HCT116 (cell line): ENCODE data around the gene ZNF334. TPM values are rescaled to one million over a fixed set of nuclear protein-coding genes. Genes with fewer than 3 reads are reported as not detected.

Source experiments
- ATAC-seq: fragments of 200-7000 bp; cut with Tn5 transposase; 2 replicates; pipeline ENCODE4 v1.9.1; 2020; ENCODE audit warnings: mild to moderate bottlenecking, moderate library complexity
- BruUV-seq: library from RNA; stranded (reverse); fragments of 400-500 nt; replicated peaks from 2 replicates; lab custom pipeline; 2021; lab: Mats Ljungman, UMichigan
- CTCF ChIA-PET: fragments of 300-600 bp; sonication (Branson Sonifier 250); formaldehyde crosslinking; loops from one replicate; lab custom pipeline; 2021; ENCODE audit warnings: antibody characterized with exemption; lab: Charles Lee
- POLR2A ChIA-PET: fragments of 300-600, 350-600 bp; sonication (Branson Sonifier 250); formaldehyde crosslinking; loops from one replicate; lab custom pipeline; 2021; ENCODE audit warnings: antibody characterized with exemption; lab: Charles Lee
- RAD21 ChIA-PET, 2 experiments: fragments of 300-600 bp; sonication (Branson Sonifier 250); formaldehyde crosslinking; loops; one replicate each; lab custom pipeline; 2023; ENCODE audit warnings: low total read pairs in 2 of 2; ENCODE audit not compliant: uncharacterized antibody in 2 of 2, unreplicated experiment in 2 of 2, low non-redundant PET in 1 of 2; lab: Charles Lee
- DNase-seq: peaks from one replicate; pipeline ENCODE4 v3.0.0-alpha.2; 2010; ENCODE audit warnings: low read depth, low spot score
- H2AFZ ChIP-seq: fragments of 200-600 bp; shearing (Covaris generic), sonication (generic); 2 replicates; pipeline ENCODE4 v1.6.1; 2017; ENCODE audit warnings: low read depth, mixed run types, mixed read lengths, antibody characterized with exemption, low read length; ENCODE audit not compliant: poor library complexity, severe bottlenecking
- H3K27ac ChIP-seq: 2 replicates; pipeline ENCODE4 v1.5.1; 2012; ENCODE audit warnings: low read depth, low read length
- H3K27me3 ChIP-seq: fragments of 200-600 bp; sonication (generic); 2 replicates; pipeline ENCODE4 v1.6.1; 2016; ENCODE audit warnings: mixed run types, low read length, mixed read lengths; ENCODE audit not compliant: insufficient read depth
- H3K36me3 ChIP-seq, 2 experiments: fragments of 200-500 bp in 1 of 2; fragments of 200-600 bp in 1 of 2; sonication (Bioruptor generic) in 1 of 2; sonication (generic) in 1 of 2; 2 replicates each; pipeline versions ENCODE4 v1.5.1 to v1.6.1; 2014 to 2016; ENCODE audit warnings: low read length in 2 of 2, inconsistent platforms in 1 of 2, mixed read lengths in 1 of 2, mixed run types in 1 of 2; ENCODE audit not compliant: insufficient read depth in 2 of 2, control insufficient read depth in 1 of 2
- H3K4me1 ChIP-seq, 2 experiments: fragments of 200-600 bp in 1 of 2; sonication (generic) in 1 of 2; 2 replicates each; pipeline versions ENCODE4 v1.5.1 to v1.6.1; 2012 to 2017; ENCODE audit warnings: low read length in 2 of 2, inconsistent platforms in 1 of 2, mild to moderate bottlenecking in 1 of 2, mixed read lengths in 1 of 2, mixed run types in 1 of 2, moderate library complexity in 1 of 2; ENCODE audit not compliant: insufficient read depth in 2 of 2, control insufficient read depth in 1 of 2
- H3K4me2 ChIP-seq: fragments of 200-600 bp; sonication (generic); 2 replicates; pipeline ENCODE4 v1.6.1; 2017; ENCODE audit warnings: mixed run types, low read length, mixed read lengths
- H3K4me3 ChIP-seq, 2 experiments: fragments of 200-600 bp in 1 of 2; sonication (generic) in 1 of 2; replicated peaks in 1 of 2; 2 replicates each; pipeline ENCODE4 v1.5.1; 2011 to 2016; ENCODE audit warnings: low read length in 2 of 2, control low read depth in 1 of 2, low read depth in 1 of 2, mild to moderate bottlenecking in 1 of 2, mixed read lengths in 1 of 2, mixed run types in 1 of 2
- H3K79me2 ChIP-seq: fragments of 200-600 bp; sonication (generic); 2 replicates; pipeline ENCODE4 v1.6.1; 2017; ENCODE audit warnings: mild to moderate bottlenecking, mixed run types, low read length, moderate library complexity, mixed read lengths; ENCODE audit not compliant: insufficient read depth
- H3K9ac ChIP-seq: fragments of 200-600 bp; sonication (generic); 2 replicates; pipeline ENCODE4 v1.6.1; 2016; ENCODE audit warnings: low read length, mixed read lengths
- H3K9me2 ChIP-seq: fragments of 200-600 bp; sonication (generic), shearing (Covaris generic); 2 replicates; pipeline ENCODE4 v1.6.1; 2017; ENCODE audit warnings: mixed run types, mild to moderate bottlenecking, moderate library complexity; ENCODE audit not compliant: insufficient read depth
- H3K9me3 ChIP-seq, 2 experiments: fragments of 200-500 bp in 1 of 2; fragments of 200-600 bp in 1 of 2; sonication (Bioruptor generic) in 1 of 2; sonication (generic) in 1 of 2; 2 replicates each; pipeline ENCODE4 v1.6.1; 2014 to 2017; ENCODE audit warnings: low read length in 2 of 2, mixed read lengths in 2 of 2, inconsistent platforms in 1 of 2, low read depth in 1 of 2, mild to moderate bottlenecking in 1 of 2, mixed run types in 1 of 2, moderate library complexity in 1 of 2; ENCODE audit not compliant: control insufficient read depth in 1 of 2, insufficient read depth in 1 of 2
- H4K20me1 ChIP-seq: fragments of 200-600 bp; sonication (generic), shearing (Covaris generic); 2 replicates; pipeline ENCODE4 v1.6.1; 2017; ENCODE audit warnings: mixed run types, mild to moderate bottlenecking, moderate library complexity; ENCODE audit not compliant: insufficient read depth
- CTCF ChIP-seq, 3 experiments: fragments of 200-600 bp in 1 of 3; sonication (generic) in 1 of 3; IDR thresholded peaks in 2 of 3; conservative IDR thresholded peaks in 1 of 3; 2 replicates each; pipeline ENCODE4 v1.5.1; 2012 to 2017; ENCODE audit warnings: low read depth in 2 of 3, low read length in 2 of 3, antibody characterized with exemption in 1 of 3, borderline replicate concordance in 1 of 3, control low read depth in 1 of 3, mild to moderate bottlenecking in 1 of 3, mixed read lengths in 1 of 3, mixed run types in 1 of 3, moderate library complexity in 1 of 3; ENCODE audit not compliant: insufficient read depth in 1 of 3
- EGR1 ChIP-seq: IDR thresholded peaks from 2 replicates; pipeline ENCODE4 v1.6.1; 2012; ENCODE audit warnings: low read depth
- EZH2 ChIP-seq: fragments of 200-600 bp; sonication (generic); IDR thresholded peaks from 2 replicates; pipeline ENCODE4 v1.6.1; 2017; ENCODE audit warnings: antibody characterized with exemption, mixed run types
- EZH2phosphoT487 ChIP-seq: fragments of 200-600 bp; IDR thresholded peaks from 2 replicates; pipeline ENCODE4 v1.6.1; 2018; ENCODE audit warnings: antibody characterized with exemption, borderline replicate concordance
- FOSL1 ChIP-seq: IDR thresholded peaks from 2 replicates; pipeline ENCODE4 v1.6.1; 2012; ENCODE audit warnings: low read depth
- JUND ChIP-seq: IDR thresholded peaks from 2 replicates; pipeline ENCODE4 v1.6.1; 2012
- RAD21 ChIP-seq: IDR thresholded peaks from 2 replicates; pipeline ENCODE4 v1.6.1; 2012; ENCODE audit warnings: low read depth, mild to moderate bottlenecking
- REST ChIP-seq: IDR thresholded peaks from 2 replicates; pipeline ENCODE4 v1.6.1; 2012; ENCODE audit warnings: low read depth
- SIN3A ChIP-seq: IDR thresholded peaks from 2 replicates; pipeline ENCODE4 v1.6.1; 2012; ENCODE audit warnings: low read depth
- SP1 ChIP-seq: IDR thresholded peaks from 2 replicates; pipeline ENCODE4 v1.6.1; 2012; ENCODE audit warnings: low read depth
- TCF7L2 ChIP-seq: IDR thresholded peaks from 2 replicates; pipeline ENCODE4 v1.7.0; 2011; ENCODE audit warnings: borderline replicate concordance, inconsistent platforms; ENCODE audit not compliant: insufficient read depth, insufficient read length; ENCODE audit errors: extremely low read depth
- YY1 ChIP-seq: IDR thresholded peaks from 2 replicates; pipeline ENCODE4 v1.6.1; 2011; ENCODE audit warnings: low read length, low read depth, moderate library complexity, mild to moderate bottlenecking; ENCODE audit not compliant: insufficient replicate concordance; ENCODE audit errors: extremely low read depth
- ZBTB33 ChIP-seq: IDR thresholded peaks from 2 replicates; pipeline ENCODE4 v1.6.1; 2011; ENCODE audit warnings: mild to moderate bottlenecking, low read length, moderate library complexity; ENCODE audit not compliant: insufficient replicate concordance; ENCODE audit errors: extremely low read depth
- ZFX ChIP-seq: fragments of 450-650 bp; IDR thresholded peaks from 2 replicates; pipeline ENCODE4 v1.6.1; 2017
- ZNF274 ChIP-seq: fragments of 200-500 bp; sonication (Bioruptor generic); IDR thresholded peaks from 2 replicates; pipeline ENCODE4 v1.6.1; 2014; ENCODE audit warnings: mild to moderate bottlenecking, low read depth, low read length, inconsistent platforms
- intact Hi-C: fragments of 100-400 bp; cut with micrococcal nuclease; formaldehyde crosslinking; loops from 2 replicates; pipeline ENCODE4 v1.10.0; 2022
- total RNA-seq: library from RNA; stranded (reverse); gene quantifications from one replicate; pipeline ENCODE4 v1.2.1, GENCODE V29; 2021; ENCODE audit not compliant: unreplicated experiment
- TF ChIP-seq, protein P1 (sequence below): IDR thresholded peaks from 2 replicates; pipeline ENCODE4 v1.6.1; 2012

The ZNF334 gene
- total RNA-seq, 1 experiment from 2014 or later, result not detected

DNA sequence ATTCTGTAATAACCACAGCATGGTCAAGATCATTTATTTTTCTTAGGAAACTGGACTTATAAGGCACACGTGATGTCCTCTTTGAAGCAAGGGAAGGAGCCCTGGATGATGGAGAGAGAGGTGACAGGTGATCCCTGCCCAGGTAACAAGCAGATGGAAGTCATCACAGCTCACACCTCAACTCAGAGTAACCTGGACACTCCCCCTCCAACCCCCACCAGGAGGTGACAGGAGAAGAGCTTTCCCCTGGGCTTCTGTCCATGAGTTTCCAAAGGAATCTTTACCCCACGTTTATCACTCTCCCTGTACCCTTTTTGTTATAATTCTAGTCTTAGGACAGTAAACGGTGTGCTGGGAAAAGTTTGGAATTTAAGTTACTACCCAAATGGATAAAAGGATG, 28.4 kb downstream of the ZNF334 start:
- Histone ChIP-seq H3K4me1 (no peaks in the 10 kb centered on the region), H3K79me2 (no peaks in the 10 kb centered on the region), H3K4me2 (no peak overlapping the region), H3K9me3 (no peaks in the 10 kb centered on the region), H3K27me3 (peaks cover 56% of the 10 kb centered on the region), H2AFZ (no peak overlapping the region), H3K36me3 (no peaks in the 10 kb centered on the region), H3K4me3 (no peak overlapping the region), H4K20me1 (no peaks in the 10 kb centered on the region), H3K27ac (no peak overlapping the region), H3K9ac (no peak overlapping the region), H3K9me2 (no peaks in the 10 kb centered on the region)
- TF ChIP-seq EGR1 (no peak), JUND (no peak), SP1 (no peak), TCF7L2 (no peak), CTCF (IDR thresholded peaks at IDR 0.05 in 2 of 3, conservative IDR thresholded peaks at IDR 0.05 in 1 of 3; ENCODE audit: borderline replicate concordance in 1 of 3, insufficient read depth in 1 of 3, low read depth in 2 of 3, low read length in 2 of 3) (no peak), FOSL1 (no peak), ZBTB33 (no peak), YY1 (no peak), EZH2 (no peak), SIN3A (no peak), REST (no peak), EZH2phosphoT487 (no peak), RAD21 (no peak), ZNF274 (no peak), ZFX (no peak)
- TF ChIP-seq, protein P1, sequence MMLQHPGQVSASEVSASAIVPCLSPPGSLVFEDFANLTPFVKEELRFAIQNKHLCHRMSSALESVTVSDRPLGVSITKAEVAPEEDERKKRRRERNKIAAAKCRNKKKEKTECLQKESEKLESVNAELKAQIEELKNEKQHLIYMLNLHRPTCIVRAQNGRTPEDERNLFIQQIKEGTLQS, result no peak
- no TSS peak for BruUV-seq
- intact Hi-C loops, result loop anchor here (1.0 kb wide), 1 partner anchor 353 kb away; no protein-coding TSS in a partner anchor
- ChIA-PET CTCF (interaction anchor here (0.8 to 1.2 kb wide), 5 partner anchors 9 to 357 kb away, joined by 3 to 5 read pairs (median 3); no protein-coding TSS in a partner anchor), RAD21 (no interaction called here), POLR2A (no interaction called here)
- ATAC-seq, result no peak
- DNase-seq, result no peak
